Measurements from ENCODE around the gene CLIP3.
A peak's percentile ranks its signal among the peaks of the same experiment; 100 is the strongest.

Gene CLIP3

DNA sequence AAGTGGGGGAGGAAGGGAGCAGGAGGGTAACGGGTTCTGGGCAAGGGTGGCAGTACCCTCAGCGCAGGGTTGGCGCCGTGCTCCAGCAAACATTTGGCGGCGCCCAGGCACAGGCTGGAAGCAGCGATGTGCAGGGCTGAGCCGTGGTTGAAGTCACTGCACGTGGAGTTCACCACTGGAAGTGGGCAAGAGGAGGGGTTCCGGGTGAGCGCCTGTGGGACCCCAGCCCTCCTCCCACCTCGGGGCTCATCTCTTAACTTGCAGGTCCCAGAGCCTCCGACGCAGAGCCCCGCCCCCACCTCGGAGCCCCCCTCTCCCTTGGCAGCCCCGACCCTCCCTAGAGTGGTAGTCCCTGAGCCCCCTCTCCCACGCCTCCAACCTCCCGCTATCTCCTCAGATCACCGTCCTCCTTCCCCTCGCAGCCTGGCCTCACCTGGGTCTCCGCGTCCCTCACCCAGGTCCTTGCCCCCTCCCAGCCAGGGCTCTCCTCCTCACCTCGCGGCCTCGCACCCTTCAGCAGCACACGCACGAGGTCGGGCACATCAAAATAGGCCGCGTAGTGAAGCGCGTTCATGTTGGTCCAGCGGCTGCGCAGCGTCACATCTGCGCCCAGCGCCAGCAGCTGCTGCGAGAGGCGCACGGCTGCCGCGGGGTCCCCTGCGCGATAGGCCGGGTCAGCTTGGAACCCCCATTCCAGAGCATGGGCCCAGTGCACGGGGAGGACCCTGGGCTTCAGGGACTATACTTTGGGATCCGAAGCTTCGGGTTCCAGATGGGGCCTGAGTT, 6.4 kb downstream of the CLIP3 start:
- no peaks in the 10 kb centered on the region for H3K4me1 ChIP-seq (ENCODE audit: control insufficient read depth, insufficient read depth, low read length, poor library complexity, severe bottlenecking)
- H3K27me3 ChIP-seq (replicated peaks; ENCODE audit: control insufficient read depth, insufficient read depth, low read length, poor library complexity, severe bottlenecking): no peaks in the 10 kb centered on the region
- H3K4me3 ChIP-seq (ENCODE audit: insufficient read depth, low read depth, low read length, poor library complexity, severe bottlenecking): no peak overlapping the region
- no peak for DNase-seq
- no peak overlapping the region for H3K27ac ChIP-seq (ENCODE audit: insufficient read depth, low read length, poor library complexity, severe bottlenecking)
- H3K36me3 ChIP-seq (ENCODE audit: control insufficient read depth, insufficient read depth, low read length): peaks cover 8% of the 10 kb centered on the region
- no peaks in the 10 kb centered on the region for H3K9me3 ChIP-seq (ENCODE audit: control insufficient read depth, low read length)

GRCh38 chr19:36025541-36025940, 7.1 kb downstream of the CLIP3 start:
- H3K36me3 ChIP-seq (ENCODE audit: control insufficient read depth, insufficient read depth, low read length): peaks cover 8% of the 10 kb centered on the region
- no peaks in the 10 kb centered on the region for H3K27me3 ChIP-seq (replicated peaks; ENCODE audit: control insufficient read depth, insufficient read depth, low read length, poor library complexity, severe bottlenecking)
- H3K9me3 ChIP-seq (ENCODE audit: control insufficient read depth, low read length): no peaks in the 10 kb centered on the region
- DNase-seq: no peak
- H3K4me1 ChIP-seq (ENCODE audit: control insufficient read depth, insufficient read depth, low read length, poor library complexity, severe bottlenecking): no peaks in the 10 kb centered on the region
- H3K4me3 ChIP-seq (ENCODE audit: insufficient read depth, low read depth, low read length, poor library complexity, severe bottlenecking): no peak overlapping the region
- H3K27ac ChIP-seq (ENCODE audit: insufficient read depth, low read length, poor library complexity, severe bottlenecking): no peak overlapping the region

DNA sequence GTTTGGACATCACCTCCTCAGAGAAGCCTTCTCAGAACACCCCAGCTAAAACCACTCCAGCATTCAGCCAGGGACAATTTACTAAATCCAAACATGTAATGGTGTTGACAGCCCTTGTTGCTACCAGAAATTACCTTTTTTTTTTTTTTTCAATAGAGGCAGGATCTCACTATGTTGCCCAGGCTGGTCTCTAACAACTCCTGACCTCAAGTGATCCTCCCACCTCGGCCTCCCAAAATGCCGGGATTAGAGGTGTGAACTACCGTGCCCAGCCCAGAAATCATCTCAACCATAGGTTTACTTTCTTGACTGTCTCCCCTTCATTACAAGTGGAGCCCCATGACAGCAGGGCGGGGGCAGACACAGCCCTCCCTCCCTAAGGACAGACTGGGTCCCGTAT, 9.2 kb downstream of the CLIP3 start:
- no peak overlapping the region for H3K4me3 ChIP-seq (ENCODE audit: insufficient read depth, low read depth, low read length, poor library complexity, severe bottlenecking)
- no peaks in the 10 kb centered on the region for H3K27me3 ChIP-seq (replicated peaks; ENCODE audit: control insufficient read depth, insufficient read depth, low read length, poor library complexity, severe bottlenecking)
- no peak for DNase-seq
- peaks cover 8% of the 10 kb centered on the region for H3K36me3 ChIP-seq (ENCODE audit: control insufficient read depth, insufficient read depth, low read length)
- no peak overlapping the region for H3K27ac ChIP-seq (ENCODE audit: insufficient read depth, low read length, poor library complexity, severe bottlenecking)
- H3K4me1 ChIP-seq (ENCODE audit: control insufficient read depth, insufficient read depth, low read length, poor library complexity, severe bottlenecking): no peaks in the 10 kb centered on the region
- H3K9me3 ChIP-seq (ENCODE audit: control insufficient read depth, low read length): no peaks in the 10 kb centered on the region

- no peak overlapping the region for H3K27ac ChIP-seq (ENCODE audit: insufficient read depth, low read length, poor library complexity, severe bottlenecking)
- no peak overlapping the region for H3K4me3 ChIP-seq (ENCODE audit: insufficient read depth, low read depth, low read length, poor library complexity, severe bottlenecking)
- H3K36me3 ChIP-seq (ENCODE audit: control insufficient read depth, insufficient read depth, low read length): peaks cover 8% of the 10 kb centered on the region
- DNase-seq: no peak
- peaks cover 5% of the 10 kb centered on the region for H3K4me1 ChIP-seq (ENCODE audit: control insufficient read depth, insufficient read depth, low read length, poor library complexity, severe bottlenecking)
- H3K27me3 ChIP-seq (replicated peaks; ENCODE audit: control insufficient read depth, insufficient read depth, low read length, poor library complexity, severe bottlenecking): no peaks in the 10 kb centered on the region
- H3K9me3 ChIP-seq (ENCODE audit: control insufficient read depth, low read length): no peaks in the 10 kb centered on the region
These were observed 13.5 kb downstream of the CLIP3 start for GRCh38 chr19:36019061-36019670.

GRCh38 chr19:36014012-36014924, 18.4 kb downstream of the CLIP3 start, which contains the start of gene ALKBH6:
Gene ALKBH6 (minus strand): TSS chr19:36014213. CDS start chr19:36013397, 816 bp downstream.
- peak; percentile 97 to 99 (median 99) for DNase-seq
- H3K27ac ChIP-seq (ENCODE audit: insufficient read depth, low read length, poor library complexity, severe bottlenecking): peak within 1 kb of the TSS; percentile 77

GRCh38 chr19:36013280-36014011, 19.2 kb downstream of the CLIP3 start:
- H3K27ac ChIP-seq (ENCODE audit: insufficient read depth, low read length, poor library complexity, severe bottlenecking): peak overlapping the region; percentile 77
- no peaks in the 10 kb centered on the region for H3K27me3 ChIP-seq (replicated peaks; ENCODE audit: control insufficient read depth, insufficient read depth, low read length, poor library complexity, severe bottlenecking)
- H3K9me3 ChIP-seq (ENCODE audit: control insufficient read depth, low read length): no peaks in the 10 kb centered on the region
- DNase-seq: no peak
- H3K4me1 ChIP-seq (ENCODE audit: control insufficient read depth, insufficient read depth, low read length, poor library complexity, severe bottlenecking): peaks cover 22% of the 10 kb centered on the region
- no peaks in the 10 kb centered on the region for H3K36me3 ChIP-seq (ENCODE audit: control insufficient read depth, insufficient read depth, low read length)
- H3K4me3 ChIP-seq (ENCODE audit: insufficient read depth, low read depth, low read length, poor library complexity, severe bottlenecking): peak overlapping the region; percentile 89

More at GRCh38 chr19:36014012-36014924, 18.4 kb downstream of the CLIP3 start, which contains the start of gene ALKBH6:
- H3K4me3 ChIP-seq (ENCODE audit: insufficient read depth, low read depth, low read length, poor library complexity, severe bottlenecking): peak within 1 kb of the TSS; percentile 89
- H3K4me1 ChIP-seq (ENCODE audit: control insufficient read depth, insufficient read depth, low read length, poor library complexity, severe bottlenecking): peaks cover 17% of the 10 kb centered on the region
- H3K9me3 ChIP-seq (ENCODE audit: control insufficient read depth, low read length): no peaks in the 10 kb centered on the region
- no peaks in the 10 kb centered on the region for H3K27me3 ChIP-seq (replicated peaks; ENCODE audit: control insufficient read depth, insufficient read depth, low read length, poor library complexity, severe bottlenecking)
- no peaks in the 10 kb centered on the region for H3K36me3 ChIP-seq (ENCODE audit: control insufficient read depth, insufficient read depth, low read length)

DNA sequence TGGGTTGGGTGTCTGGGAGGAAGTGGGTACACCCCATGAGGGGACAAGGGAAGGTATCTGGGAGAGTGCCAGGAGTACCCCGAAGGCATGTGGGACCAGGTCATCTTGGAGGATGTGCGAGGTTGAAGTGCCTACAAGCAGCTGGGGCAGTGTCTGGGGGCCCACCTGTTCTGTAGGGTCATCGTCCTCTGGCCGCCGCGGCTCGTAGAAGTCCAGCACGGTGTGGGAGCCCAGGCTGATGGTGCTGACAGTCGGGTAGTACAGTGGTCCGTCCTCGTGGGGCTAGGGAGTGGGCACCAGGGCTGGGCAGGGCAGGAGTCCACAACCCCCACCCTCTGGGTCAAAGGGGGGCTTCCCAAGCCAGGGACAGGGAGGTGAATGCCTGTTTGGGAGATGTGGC, 22.3 kb downstream of the CLIP3 start:
- no peak for DNase-seq
- Histone ChIP-seq H3K27me3 (replicated peaks; ENCODE audit: control insufficient read depth, insufficient read depth, low read length, poor library complexity, severe bottlenecking) (no peaks in the 10 kb centered on the region), H3K9me3 (ENCODE audit: control insufficient read depth, low read length) (no peaks in the 10 kb centered on the region), H3K36me3 (ENCODE audit: control insufficient read depth, insufficient read depth, low read length) (no peaks in the 10 kb centered on the region), H3K27ac (ENCODE audit: insufficient read depth, low read length, poor library complexity, severe bottlenecking) (no peak overlapping the region), H3K4me3 (ENCODE audit: insufficient read depth, low read depth, low read length, poor library complexity, severe bottlenecking) (no peak overlapping the region), H3K4me1 (ENCODE audit: control insufficient read depth, insufficient read depth, low read length, poor library complexity, severe bottlenecking) (peaks cover 22% of the 10 kb centered on the region)

DNA sequence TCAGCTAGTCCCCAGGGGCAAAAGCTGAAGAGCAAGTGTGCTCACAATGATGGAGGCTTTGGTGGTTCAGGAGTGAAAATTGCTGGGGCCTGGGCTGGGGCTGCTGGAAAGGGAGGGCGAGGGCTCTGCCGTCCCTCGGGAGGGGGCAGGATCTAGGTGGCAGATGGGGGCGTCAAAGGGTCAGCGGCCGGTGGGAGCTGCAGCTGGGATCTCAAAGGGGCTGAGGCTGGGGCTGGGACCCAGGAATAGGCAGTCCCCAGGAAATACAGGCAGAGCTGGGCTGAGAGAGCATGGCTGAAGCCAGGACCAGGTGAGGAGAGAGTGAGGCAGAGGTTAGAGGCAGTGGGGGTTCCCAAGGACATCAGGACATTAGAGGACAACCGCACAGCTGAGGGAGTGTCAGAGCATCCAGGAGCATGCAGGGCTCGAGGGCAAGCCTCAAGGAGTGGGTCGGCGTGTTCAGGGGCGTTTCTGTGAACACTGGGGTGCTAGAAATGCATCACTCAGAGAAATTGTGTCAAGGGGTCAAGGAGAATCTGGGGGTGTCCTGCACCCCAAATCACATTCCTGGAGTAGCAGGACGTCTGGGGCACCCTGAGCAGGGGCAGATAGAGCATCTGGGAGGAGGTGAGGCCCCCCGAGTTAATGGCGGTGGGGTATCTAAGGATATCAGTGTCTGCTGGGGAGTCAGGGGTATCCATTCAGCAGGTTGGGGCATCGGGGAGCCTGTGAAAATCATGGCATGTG, 22.9 kb downstream of the CLIP3 start:
- H3K4me3 ChIP-seq (ENCODE audit: insufficient read depth, low read depth, low read length, poor library complexity, severe bottlenecking): peak overlapping the region; percentile 34
- no peaks in the 10 kb centered on the region for H3K9me3 ChIP-seq (ENCODE audit: control insufficient read depth, low read length)
- H3K27me3 ChIP-seq (replicated peaks; ENCODE audit: control insufficient read depth, insufficient read depth, low read length, poor library complexity, severe bottlenecking): no peaks in the 10 kb centered on the region
- peaks cover 21% of the 10 kb centered on the region for H3K4me1 ChIP-seq (ENCODE audit: control insufficient read depth, insufficient read depth, low read length, poor library complexity, severe bottlenecking)
- no peak for DNase-seq
- no peaks in the 10 kb centered on the region for H3K36me3 ChIP-seq (ENCODE audit: control insufficient read depth, insufficient read depth, low read length)
- H3K27ac ChIP-seq (ENCODE audit: insufficient read depth, low read length, poor library complexity, severe bottlenecking): no peak overlapping the region

DNA sequence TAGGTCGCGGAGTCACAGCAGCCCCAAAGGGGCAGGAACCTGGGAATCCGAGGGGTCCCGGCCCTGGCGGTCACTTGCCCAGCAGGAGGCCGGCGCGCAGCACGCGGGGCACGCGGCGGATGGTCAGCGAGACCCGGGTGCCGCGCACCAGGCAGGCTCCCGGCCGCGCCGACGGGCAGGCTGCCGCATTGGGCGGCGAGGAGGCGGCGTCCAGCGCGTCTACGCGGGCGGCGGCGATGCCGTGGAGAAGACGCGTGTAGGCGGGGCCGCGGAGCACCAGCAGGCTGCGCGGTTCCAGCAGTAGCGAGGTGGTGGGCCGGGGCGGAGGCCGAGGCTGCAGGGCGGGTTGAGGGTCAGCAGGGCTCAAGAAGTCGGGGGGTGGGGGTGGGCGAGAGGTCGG, 23.5 kb downstream of the CLIP3 start:
- no peaks in the 10 kb centered on the region for H3K27me3 ChIP-seq (replicated peaks; ENCODE audit: control insufficient read depth, insufficient read depth, low read length, poor library complexity, severe bottlenecking)
- no peak overlapping the region for H3K27ac ChIP-seq (ENCODE audit: insufficient read depth, low read length, poor library complexity, severe bottlenecking)
- H3K36me3 ChIP-seq (ENCODE audit: control insufficient read depth, insufficient read depth, low read length): no peaks in the 10 kb centered on the region
- no peak for DNase-seq
- H3K4me3 ChIP-seq (ENCODE audit: insufficient read depth, low read depth, low read length, poor library complexity, severe bottlenecking): peak overlapping the region; percentile 34
- no peaks in the 10 kb centered on the region for H3K9me3 ChIP-seq (ENCODE audit: control insufficient read depth, low read length)
- H3K4me1 ChIP-seq (ENCODE audit: control insufficient read depth, insufficient read depth, low read length, poor library complexity, severe bottlenecking): peaks cover 16% of the 10 kb centered on the region
